Gastrocnemius medialis (tissue), 4 donors: Measurements from ENCODE around the gene MSANTD1. TPM values are rescaled to one million over a fixed set of nuclear protein-coding genes. Genes with fewer than 3 reads are reported as not detected.

Experiments
- ATAC-seq, 2 donors: fragments of 150-250 bp; one replicate each; pipeline ENCODE4 v1.9.1; 2016
- DNase-seq, 2 donors: peaks; one replicate each; pipeline ENCODE4 v3.0.0-alpha.2; 2019
- H3K27ac ChIP-seq, 4 donors: fragments of 200-600 bp; sonication (generic); 1 replicate in 1 of 4; 2 replicates in 3 of 4; pipeline ENCODE4 v1.5.1; 2016 to 2018; ENCODE audit warnings: mild to moderate bottlenecking in 2 of 4, moderate library complexity in 1 of 4
- H3K27me3 ChIP-seq, 3 donors: fragments of 200-600 bp; sonication (generic) in 2 of 3; 1 replicate in 1 of 3; 2 replicates in 2 of 3; pipeline versions ENCODE4 v1.5.1 to v1.6.0; 2016 to 2019; ENCODE audit warnings: mild to moderate bottlenecking in 1 of 3, moderate library complexity in 1 of 3
- H3K36me3 ChIP-seq, 2 donors: fragments of 200-600 bp; sonication (generic) in 1 of 2; one replicate each; pipeline ENCODE4 v1.5.1; 2017 to 2018
- H3K4me1 ChIP-seq, 2 donors: fragments of 200-600 bp; sonication (generic) in 1 of 2; one replicate each; pipeline ENCODE4 v1.5.1; 2016 to 2017; ENCODE audit warnings: mild to moderate bottlenecking in 2 of 2
- H3K4me3 ChIP-seq, 4 donors: fragments of 200-600 bp; sonication (generic) in 3 of 4; 1 replicate in 1 of 4; 2 replicates in 3 of 4; pipeline ENCODE4 v1.5.1; 2016 to 2019; ENCODE audit warnings: mild to moderate bottlenecking in 2 of 4
- H3K9me3 ChIP-seq, 3 donors: fragments of 200-600 bp; sonication (generic) in 2 of 3; 1 replicate in 1 of 3; 2 replicates in 2 of 3; pipeline ENCODE4 v1.5.1; 2016 to 2019
- CTCF ChIP-seq, 5 experiments: fragments of 450-650 bp in 3 of 5; fragments of 200-600 bp in 2 of 5; sonication (generic) in 2 of 5; IDR thresholded peaks in 4 of 5; conservative IDR thresholded peaks in 1 of 5; 1 replicate in 4 of 5; 2 replicates in 1 of 5; pipeline ENCODE4 v1.5.1; 2016 to 2019; ENCODE audit warnings: antibody characterized with exemption in 5 of 5, mild to moderate bottlenecking in 3 of 5, moderate library complexity in 3 of 5
- POLR2A ChIP-seq, 2 donors: fragments of 450-650 bp; IDR thresholded peaks; one replicate each; pipeline ENCODE4 v1.6.1; 2017; ENCODE audit warnings: antibody characterized with exemption in 2 of 2, mild to moderate bottlenecking in 2 of 2, moderate library complexity in 2 of 2
- in situ Hi-C, 4 donors: fragments of 200-750 bp; cut with MboI; loops; one replicate each; pipeline versions ENCODE4 v1.15.0 to v1.8.0; 2017; ENCODE audit warnings: low sequenced_read_pairs in 4 of 4
- intact Hi-C: fragments of 100-400 bp; cut with DNase I; formaldehyde crosslinking; loops from one replicate; pipeline ENCODE4 v1.15.1; 2023; ENCODE audit warnings: low total_unique reads
- total RNA-seq, 4 donors: library from RNA; depleted of rRNA; stranded (reverse); fragments of >200 nt; gene quantifications; one replicate each; pipeline versions ENCODE4 v1.1.0 to v1.2.3, GENCODE V29; 2016

Gene MSANTD1
- total RNA-seq, 4 donors from 2014 or later = 0.36 to 1.5 (median 0.48) TPM

GRCh38 chr4:3257556-3258482 is 8.9 kb downstream of the MSANTD1 start:
- Histone ChIP-seq H3K4me1 (no peaks in the 10 kb centered on the region), H3K36me3 (peaks cover 0 to 7% of the 10 kb centered on the region in 2 donors), H3K27me3 (no peaks in the 10 kb centered on the region), H3K9me3 (no peaks in the 10 kb centered on the region), H3K4me3 (no peak overlapping the region), H3K27ac (peak overlapping the region in 1 of 4 donors; percentile 58)
- in situ Hi-C loops = no loop called here
- peak in 1 of 2 donors; percentile 22 for ATAC-seq
- intact Hi-C loops = no loop called here
- no peak for DNase-seq
- TF ChIP-seq POLR2A (IDR thresholded peaks at IDR 0.05) = no peak
- TF ChIP-seq CTCF (IDR thresholded peaks at IDR 0.05 in 4 of 5, conservative IDR thresholded peaks at IDR 0.05 in 1 of 5) = no peak

GRCh38 chr4:3261411-3262207 is 12.7 kb downstream of the MSANTD1 start:
- in situ Hi-C loops = no loop called here
- Histone ChIP-seq H3K27me3 (no peaks in the 10 kb centered on the region), H3K36me3 (no peaks in the 10 kb centered on the region), H3K27ac (no peak overlapping the region), H3K4me3 (no peak overlapping the region), H3K4me1 (no peaks in the 10 kb centered on the region), H3K9me3 (no peaks in the 10 kb centered on the region)
- TF ChIP-seq POLR2A (IDR thresholded peaks at IDR 0.05) = no peak
- TF ChIP-seq CTCF (IDR thresholded peaks at IDR 0.05 in 4 of 5, conservative IDR thresholded peaks at IDR 0.05 in 1 of 5) = no peak
- intact Hi-C loops = no loop called here
- DNase-seq (no peak), ATAC-seq (no peak)

- DNase-seq (peak in 1 of 2 donors; percentile 10), ATAC-seq (no peak)
- no peaks in the 10 kb centered on the region for H3K9me3 ChIP-seq
- no peaks in the 10 kb centered on the region for H3K36me3 ChIP-seq
- in situ Hi-C loops (no loop called here), intact Hi-C loops (no loop called here)
- H3K4me3 ChIP-seq = no peak overlapping the region
- H3K27me3 ChIP-seq = no peaks in the 10 kb centered on the region
- H3K27ac ChIP-seq = no peak overlapping the region
- TF ChIP-seq CTCF (IDR thresholded peaks at IDR 0.05 in 4 of 5, conservative IDR thresholded peaks at IDR 0.05 in 1 of 5) = no peak
- TF ChIP-seq POLR2A (IDR thresholded peaks at IDR 0.05) = no peak
- no peaks in the 10 kb centered on the region for H3K4me1 ChIP-seq
Observed at GRCh38 chr4:3262208-3263052, 13.5 kb downstream of the MSANTD1 start.

- in situ Hi-C loops (no loop called here), intact Hi-C loops (no loop called here)
- ATAC-seq (no peak), DNase-seq (no peak)
- Histone ChIP-seq H3K36me3 (no peaks in the 10 kb centered on the region), H3K9me3 (no peaks in the 10 kb centered on the region), H3K27me3 (no peaks in the 10 kb centered on the region), H3K27ac (no peak overlapping the region), H3K4me3 (no peak overlapping the region), H3K4me1 (no peaks in the 10 kb centered on the region)
- no peak for TF ChIP-seq POLR2A (IDR thresholded peaks at IDR 0.05)
- no peak for TF ChIP-seq CTCF (IDR thresholded peaks at IDR 0.05 in 4 of 5, conservative IDR thresholded peaks at IDR 0.05 in 1 of 5)
Observed at GRCh38 chr4:3263053-3263875, 14.3 kb downstream of the MSANTD1 start.
